H1 (cell line): ENCODE data around the gene MCUB. TPM values are rescaled to one million over a fixed set of nuclear protein-coding genes. Genes with fewer than 3 reads are reported as not detected.

ENCODE experiments used
- BCL11A ChIP-seq, 2 experiments: IDR thresholded peaks; one replicate each; pipeline ENCODE4 v1.6.1; 2011; ENCODE audit warnings: low read depth in 2 of 2, low read length in 2 of 2, mild to moderate bottlenecking in 2 of 2
- FOSL1 ChIP-seq: IDR thresholded peaks from 2 replicates; pipeline ENCODE4 v1.6.1; 2011; ENCODE audit warnings: mild to moderate bottlenecking, low read depth, low read length, moderate library complexity; ENCODE audit not compliant: insufficient read depth
- RFX5 ChIP-seq: IDR thresholded peaks from 2 replicates; pipeline ENCODE4 v1.6.1; 2011; ENCODE audit warnings: low read depth, low read length, improper control_type of control experiment, borderline replicate concordance
- SRF ChIP-seq: IDR thresholded peaks from 2 replicates; pipeline ENCODE4 v1.6.1; 2011; ENCODE audit warnings: mild to moderate bottlenecking, low read depth, low read length, moderate library complexity
- TBP ChIP-seq: IDR thresholded peaks from 2 replicates; pipeline ENCODE4 v1.6.1; 2011; ENCODE audit warnings: low read depth, low read length, improper control_type of control experiment
- polyA plus RNA-seq, 7 experiments: library from polyadenylated mRNA; depleted of rRNA in 3 of 7; stranded (reverse) in 5 of 7; unstranded in 2 of 7; fragments of >200 nt in 5 of 7; fragments of 200-250 nt in 2 of 7; gene quantifications; 1 replicate in 5 of 7; 2 replicates in 1 of 7; 4 replicates in 1 of 7; pipeline versions ENCODE4 v1.2.1 to v1.2.3, GENCODE V29; 2011 to 2013; ENCODE audit warnings: missing spikeins in 2 of 7, mixed read lengths in 2 of 7
- total RNA-seq: library from RNA; stranded (reverse); fragmentation: NEBNext Ultra II Directional; extraction: Animal tissue kit (Norgen Biotek cat#: 25700); gene quantifications from 2 replicates; pipeline ENCODE4 v1.2.1, GENCODE V29; 2021

Gene MCUB
- total and polyA plus RNA-seq, 2 of the 8 experiments (the other 6 are each of a cell fraction or from before 2014, with no cell fraction given): 15.2 to 19.4 TPM

GRCh38 chr4:109690690-109691410, 130.8 kb downstream of the MCUB start (continued):
- TF ChIP-seq SRF (no peak), FOSL1 (no peak), RFX5 (no peak), TBP (no peak), BCL11A (IDR thresholded peaks at IDR 0.05; ENCODE audit: low read depth in 2 of 2, low read length in 2 of 2) (no peak)
